ENCODE results near the gene TMED10. TPM values are rescaled to one million over a fixed set of nuclear protein-coding genes. Genes with fewer than 3 reads are reported as not detected.
"Not testable (repeated sequence)": the region's sequence is repeated elsewhere in the genome, so short reads cannot be mapped to it uniquely, and the experiment has no call there.

Gene TMED10
- total RNA-seq, 1 donor = 306 TPM

- no peak for TF ChIP-seq CTCF (IDR thresholded peaks at IDR 0.05; ENCODE audit: extremely low read depth, low read depth, low read length)
- Histone ChIP-seq H3K79me2 (ENCODE audit: insufficient read depth, low read length) (peaks cover 86% of the 10 kb centered on the region), H3K9me3 (ENCODE audit: low read depth, low read length) (no peaks in the 10 kb centered on the region), H4K20me1 (ENCODE audit: insufficient read depth, low read length) (peaks cover 31% of the 10 kb centered on the region), H3K27ac (ENCODE audit: low read depth, low read length) (no peak overlapping the region), H3K36me3 (ENCODE audit: insufficient read depth, low read length) (no peaks in the 10 kb centered on the region), H2AFZ (ENCODE audit: low read length) (no peak overlapping the region), H3K4me2 (ENCODE audit: insufficient read depth, low read length) (no peak overlapping the region), H3K27me3 (ENCODE audit: insufficient read depth, low read length) (no peaks in the 10 kb centered on the region), H3K4me3 (ENCODE audit: insufficient read depth, low read length) (no peak overlapping the region), H3K4me1 (ENCODE audit: insufficient read depth, low read length) (no peaks in the 10 kb centered on the region)
- no peak for DNase-seq (ENCODE audit: insufficient read length, low spot score, missing footprints)
Observed at GRCh38 chr14:75156111-75156510, 20.3 kb downstream of the TMED10 start.

- Histone ChIP-seq H4K20me1 (ENCODE audit: insufficient read depth, low read length) (peaks cover 31% of the 10 kb centered on the region), H3K36me3 (ENCODE audit: insufficient read depth, low read length) (peaks cover 5% of the 10 kb centered on the region), H3K4me3 (ENCODE audit: insufficient read depth, low read length) (no peak overlapping the region), H3K27ac (ENCODE audit: low read depth, low read length) (no peak overlapping the region), H2AFZ (ENCODE audit: low read length) (no peak overlapping the region), H3K4me1 (ENCODE audit: insufficient read depth, low read length) (no peaks in the 10 kb centered on the region), H3K4me2 (ENCODE audit: insufficient read depth, low read length) (no peak overlapping the region), H3K27me3 (ENCODE audit: insufficient read depth, low read length) (no peaks in the 10 kb centered on the region), H3K9me3 (ENCODE audit: low read depth, low read length) (no peaks in the 10 kb centered on the region), H3K79me2 (ENCODE audit: insufficient read depth, low read length) (peaks cover 83% of the 10 kb centered on the region)
- no peak for TF ChIP-seq CTCF (IDR thresholded peaks at IDR 0.05; ENCODE audit: extremely low read depth, low read depth, low read length)
- DNase-seq (ENCODE audit: insufficient read length, low spot score, missing footprints) = no peak
Observed at GRCh38 chr14:75155169-75155568, 21.2 kb downstream of the TMED10 start.

- Histone ChIP-seq H3K36me3 (ENCODE audit: insufficient read depth, low read length) (peaks cover 16% of the 10 kb centered on the region), H3K27me3 (ENCODE audit: insufficient read depth, low read length) (no peaks in the 10 kb centered on the region), H4K20me1 (ENCODE audit: insufficient read depth, low read length) (peaks cover 26% of the 10 kb centered on the region), H2AFZ (ENCODE audit: low read length) (no peak overlapping the region), H3K9me3 (ENCODE audit: low read depth, low read length) (no peaks in the 10 kb centered on the region), H3K4me1 (ENCODE audit: insufficient read depth, low read length) (peaks cover 2% of the 10 kb centered on the region), H3K27ac (ENCODE audit: low read depth, low read length) (no peak overlapping the region), H3K4me3 (ENCODE audit: insufficient read depth, low read length) (no peak overlapping the region), H3K4me2 (ENCODE audit: insufficient read depth, low read length) (no peak overlapping the region), H3K79me2 (ENCODE audit: insufficient read depth, low read length) (peaks cover 84% of the 10 kb centered on the region)
- peak; percentile 39 for DNase-seq (ENCODE audit: insufficient read length, low spot score, missing footprints)
- TF ChIP-seq CTCF (IDR thresholded peaks at IDR 0.05; ENCODE audit: extremely low read depth, low read depth, low read length) = no peak
Observed at GRCh38 chr14:75153295-75153694, 23.1 kb downstream of the TMED10 start.

GRCh38 chr14:75151851-75152250 lies 24.6 kb downstream of the TMED10 start:
- Histone ChIP-seq H4K20me1 (ENCODE audit: insufficient read depth, low read length) (peaks cover 27% of the 10 kb centered on the region), H3K4me2 (ENCODE audit: insufficient read depth, low read length) (no peak overlapping the region), H2AFZ (ENCODE audit: low read length) (no peak overlapping the region), H3K4me1 (ENCODE audit: insufficient read depth, low read length) (peaks cover 8% of the 10 kb centered on the region), H3K27ac (ENCODE audit: low read depth, low read length) (no peak overlapping the region), H3K36me3 (ENCODE audit: insufficient read depth, low read length) (peaks cover 16% of the 10 kb centered on the region), H3K79me2 (ENCODE audit: insufficient read depth, low read length) (peaks cover 71% of the 10 kb centered on the region), H3K27me3 (ENCODE audit: insufficient read depth, low read length) (no peaks in the 10 kb centered on the region), H3K9me3 (ENCODE audit: low read depth, low read length) (no peaks in the 10 kb centered on the region), H3K4me3 (ENCODE audit: insufficient read depth, low read length) (no peak overlapping the region)
- no peak for DNase-seq (ENCODE audit: insufficient read length, low spot score, missing footprints)
- TF ChIP-seq CTCF (IDR thresholded peaks at IDR 0.05; ENCODE audit: extremely low read depth, low read depth, low read length) = no peak

GRCh38 chr14:75150637-75151036 lies 25.8 kb downstream of the TMED10 start:
- not testable (repeated sequence) for H3K4me1 ChIP-seq (ENCODE audit: insufficient read depth, low read length); H3K4me3 ChIP-seq (ENCODE audit: insufficient read depth, low read length); H3K9me3 ChIP-seq (ENCODE audit: low read depth, low read length); H3K4me2 ChIP-seq (ENCODE audit: insufficient read depth, low read length); DNase-seq (ENCODE audit: insufficient read length, low spot score, missing footprints); H2AFZ ChIP-seq (ENCODE audit: low read length); H3K27ac ChIP-seq (ENCODE audit: low read depth, low read length); H3K27me3 ChIP-seq (ENCODE audit: insufficient read depth, low read length)
- Histone ChIP-seq H3K79me2 (ENCODE audit: insufficient read depth, low read length) (peaks cover 68% of the 10 kb centered on the region), H4K20me1 (ENCODE audit: insufficient read depth, low read length) (peaks cover 20% of the 10 kb centered on the region), H3K36me3 (ENCODE audit: insufficient read depth, low read length) (peaks cover 16% of the 10 kb centered on the region)

Measured in osteoblast (primary cell).